PFSK-1 (cell line): ENCODE results near the gene WDR7.

Source experiments
- FOXP2 ChIP-seq: optimal IDR thresholded peaks from 2 replicates; pipeline ENCODE3; 2011; ENCODE audit warnings: borderline replicate concordance, control low read depth, inconsistent platforms; ENCODE audit not compliant: insufficient read depth; ENCODE audit errors: extremely low read length, extremely low read depth
- POLR2AphosphoS5 ChIP-seq: IDR thresholded peaks from 2 replicates; pipeline ENCODE4 v1.6.1; 2012; ENCODE audit warnings: low read depth, mild to moderate bottlenecking, control low read depth, low read length, moderate library complexity
- SIN3A ChIP-seq: IDR thresholded peaks from 2 replicates; pipeline ENCODE4 v1.6.1; 2012; ENCODE audit warnings: mild to moderate bottlenecking, low read length, moderate library complexity, borderline replicate concordance; ENCODE audit not compliant: insufficient read depth
- TAF1 ChIP-seq: IDR thresholded peaks from 2 replicates; pipeline ENCODE4 v1.6.1; 2012; ENCODE audit warnings: low read length, control low read depth, borderline replicate concordance; ENCODE audit not compliant: insufficient read depth
- TF ChIP-seq, protein P1 (sequence below), 2 experiments: IDR thresholded peaks; 2 replicates each; pipeline versions ENCODE4 v1.6.1 to v1.8.0; 2011 to 2012; ENCODE audit warnings: low read depth in 2 of 2, low read length in 2 of 2, control low read depth in 1 of 2, inconsistent platforms in 1 of 2, mild to moderate bottlenecking in 1 of 2, moderate library complexity in 1 of 2; ENCODE audit not compliant: insufficient read depth in 1 of 2

Gene WDR7

DNA sequence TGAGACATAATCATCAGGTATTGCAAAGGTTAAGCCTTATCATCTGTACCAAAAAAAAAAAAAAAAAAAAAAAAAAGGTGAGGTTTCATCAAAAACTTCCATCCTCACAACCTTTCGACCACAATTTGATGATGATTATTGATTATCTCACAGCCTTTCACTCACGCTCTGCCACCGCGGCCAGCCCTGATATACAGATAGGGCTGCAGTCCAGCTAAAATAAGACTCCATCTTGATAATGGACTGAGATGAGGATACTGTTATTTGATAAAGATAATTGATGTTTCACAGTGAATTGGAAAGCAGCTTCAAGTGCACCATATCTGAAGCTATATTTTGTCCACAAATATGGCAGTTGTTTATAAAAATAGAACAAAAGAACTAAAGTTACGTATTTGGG is 336.1 kb downstream of the WDR7 start:
- TF ChIP-seq FOXP2: no peak
- TF ChIP-seq, protein P1, sequence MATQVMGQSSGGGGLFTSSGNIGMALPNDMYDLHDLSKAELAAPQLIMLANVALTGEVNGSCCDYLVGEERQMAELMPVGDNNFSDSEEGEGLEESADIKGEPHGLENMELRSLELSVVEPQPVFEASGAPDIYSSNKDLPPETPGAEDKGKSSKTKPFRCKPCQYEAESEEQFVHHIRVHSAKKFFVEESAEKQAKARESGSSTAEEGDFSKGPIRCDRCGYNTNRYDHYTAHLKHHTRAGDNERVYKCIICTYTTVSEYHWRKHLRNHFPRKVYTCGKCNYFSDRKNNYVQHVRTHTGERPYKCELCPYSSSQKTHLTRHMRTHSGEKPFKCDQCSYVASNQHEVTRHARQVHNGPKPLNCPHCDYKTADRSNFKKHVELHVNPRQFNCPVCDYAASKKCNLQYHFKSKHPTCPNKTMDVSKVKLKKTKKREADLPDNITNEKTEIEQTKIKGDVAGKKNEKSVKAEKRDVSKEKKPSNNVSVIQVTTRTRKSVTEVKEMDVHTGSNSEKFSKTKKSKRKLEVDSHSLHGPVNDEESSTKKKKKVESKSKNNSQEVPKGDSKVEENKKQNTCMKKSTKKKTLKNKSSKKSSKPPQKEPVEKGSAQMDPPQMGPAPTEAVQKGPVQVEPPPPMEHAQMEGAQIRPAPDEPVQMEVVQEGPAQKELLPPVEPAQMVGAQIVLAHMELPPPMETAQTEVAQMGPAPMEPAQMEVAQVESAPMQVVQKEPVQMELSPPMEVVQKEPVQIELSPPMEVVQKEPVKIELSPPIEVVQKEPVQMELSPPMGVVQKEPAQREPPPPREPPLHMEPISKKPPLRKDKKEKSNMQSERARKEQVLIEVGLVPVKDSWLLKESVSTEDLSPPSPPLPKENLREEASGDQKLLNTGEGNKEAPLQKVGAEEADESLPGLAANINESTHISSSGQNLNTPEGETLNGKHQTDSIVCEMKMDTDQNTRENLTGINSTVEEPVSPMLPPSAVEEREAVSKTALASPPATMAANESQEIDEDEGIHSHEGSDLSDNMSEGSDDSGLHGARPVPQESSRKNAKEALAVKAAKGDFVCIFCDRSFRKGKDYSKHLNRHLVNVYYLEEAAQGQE (IDR thresholded peaks at IDR 0.05; ENCODE audit: insufficient read depth in 1 of 2, low read depth in 2 of 2, low read length in 2 of 2): no peak
- TF ChIP-seq POLR2AphosphoS5: no peak
- TF ChIP-seq TAF1: no peak
- TF ChIP-seq SIN3A: no peak

DNA sequence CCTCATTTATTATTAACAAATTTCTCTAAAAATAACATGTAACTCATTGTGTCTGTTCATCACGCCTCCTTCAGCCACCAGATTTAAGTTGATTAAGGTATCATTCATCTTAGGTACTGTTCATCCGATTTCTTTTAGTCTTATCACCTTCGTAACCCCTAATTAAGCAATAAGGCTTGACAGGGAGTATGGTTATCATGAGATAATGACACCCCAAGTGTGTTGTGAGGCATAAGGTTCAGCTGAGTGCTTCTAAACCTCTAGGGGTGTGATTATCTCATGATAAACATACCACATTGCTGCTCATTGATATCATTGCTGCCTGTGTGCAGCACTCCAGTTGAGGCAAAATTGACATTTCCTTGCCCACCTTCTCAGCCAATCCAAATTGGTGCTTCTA is 336.9 kb downstream of the WDR7 start:
- TF ChIP-seq POLR2AphosphoS5 (no peak), SIN3A (no peak), FOXP2 (no peak), TAF1 (no peak)
- TF ChIP-seq, protein P1 (IDR thresholded peaks at IDR 0.05; ENCODE audit: insufficient read depth in 1 of 2, low read depth in 2 of 2, low read length in 2 of 2): no peak

DNA sequence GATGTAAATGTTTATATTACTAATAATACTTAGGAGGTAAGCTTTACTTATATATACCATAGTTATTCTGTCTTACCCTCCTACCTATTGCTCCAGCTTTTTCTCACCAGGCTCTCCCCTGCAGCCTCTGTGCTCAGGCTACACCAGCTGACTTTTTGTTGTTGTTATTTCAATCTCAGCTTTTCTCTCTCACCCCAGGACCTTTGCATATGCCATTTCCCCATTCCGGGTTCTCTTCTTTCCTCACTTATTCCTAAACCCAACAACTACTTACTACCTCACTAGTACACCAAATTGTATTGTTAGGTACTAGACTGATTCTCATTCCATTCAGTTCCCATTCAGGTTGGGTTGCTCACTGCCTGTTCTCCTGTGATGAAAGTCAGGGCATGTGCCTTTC is 339.5 kb downstream of the WDR7 start:
- TF ChIP-seq SIN3A (no peak), TAF1 (no peak), POLR2AphosphoS5 (no peak), FOXP2 (no peak)
- TF ChIP-seq, protein P1 (IDR thresholded peaks at IDR 0.05; ENCODE audit: insufficient read depth in 1 of 2, low read depth in 2 of 2, low read length in 2 of 2): no peak

DNA sequence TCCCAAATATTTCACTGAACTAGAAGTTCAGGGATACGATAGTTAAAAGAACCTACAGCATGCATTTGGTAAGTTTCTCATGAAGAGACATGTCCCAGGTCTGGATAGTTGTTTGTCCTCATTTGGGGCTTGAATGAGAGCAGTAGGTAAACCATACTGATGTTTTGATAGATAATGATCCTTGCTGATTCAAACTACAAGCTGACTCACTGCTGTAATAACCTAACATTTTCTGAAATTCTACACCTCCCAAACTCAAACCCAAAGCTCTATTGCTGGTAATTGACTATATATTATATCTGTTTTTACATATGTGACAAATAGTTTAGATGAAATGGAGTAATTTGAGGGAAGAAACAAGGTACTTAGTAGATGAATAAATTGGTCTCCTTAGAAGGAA is 341.6 kb downstream of the WDR7 start:
- TF ChIP-seq FOXP2: no peak
- TF ChIP-seq TAF1: no peak
- TF ChIP-seq, protein P1 (IDR thresholded peaks at IDR 0.05; ENCODE audit: insufficient read depth in 1 of 2, low read depth in 2 of 2, low read length in 2 of 2): no peak
- TF ChIP-seq POLR2AphosphoS5: no peak
- TF ChIP-seq SIN3A: no peak

DNA sequence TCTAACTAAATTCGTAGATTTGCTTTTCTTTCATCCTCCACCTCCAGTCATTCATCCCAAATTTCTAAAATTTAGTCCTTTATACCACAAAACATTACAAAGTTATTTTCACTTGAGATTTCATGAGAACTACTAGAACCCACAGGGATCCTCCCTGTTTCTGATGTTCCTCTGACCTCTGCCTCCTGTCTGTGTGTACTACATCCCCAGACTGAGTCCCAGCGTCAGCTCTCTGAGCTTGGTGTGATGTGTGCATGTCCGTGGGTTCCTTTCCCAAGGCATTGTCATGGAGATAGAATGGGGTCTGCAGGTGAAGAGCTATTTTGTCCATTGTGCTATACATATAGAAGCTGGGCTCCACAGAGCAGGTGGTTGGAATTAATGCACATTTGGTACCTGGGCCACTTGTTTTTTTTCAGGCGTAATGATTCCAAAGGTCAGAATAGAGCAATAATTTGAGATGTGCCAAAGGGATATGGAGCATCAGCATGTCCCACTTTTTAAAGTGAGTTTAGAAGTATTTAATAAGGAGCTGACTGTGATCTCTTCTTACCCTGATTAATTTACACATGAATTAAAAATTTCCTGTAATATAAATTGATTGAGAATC is 344.5 kb downstream of the WDR7 start:
- TF ChIP-seq TAF1 (no peak), POLR2AphosphoS5 (no peak), SIN3A (no peak), FOXP2 (no peak)
- TF ChIP-seq, protein P1 (IDR thresholded peaks at IDR 0.05; ENCODE audit: insufficient read depth in 1 of 2, low read depth in 2 of 2, low read length in 2 of 2): no peak
